Hepatocyte (in vitro differentiated cells): Measurements from ENCODE around the gene HNRNPCL1.
"Not testable (repeated sequence)": the region's sequence is repeated elsewhere in the genome, so short reads cannot be mapped to it uniquely, and the experiment has no call there.

Experiments used
- EZH2phosphoT487 ChIP-seq: fragments of 200-600 bp; sonication (generic); IDR thresholded peaks from one replicate; pipeline ENCODE4 v1.6.1; 2018; ENCODE audit warnings: antibody characterized with exemption, mild to moderate bottlenecking, low read depth, moderate library complexity; ENCODE audit not compliant: unreplicated experiment, severe bottlenecking
- TF ChIP-seq, protein P1 (sequence below): fragments of 200-600 bp; sonication (generic); IDR thresholded peaks from 2 replicates; pipeline ENCODE4 v1.5.1; 2016; ENCODE audit warnings: antibody characterized with exemption, mild to moderate bottlenecking; ENCODE audit not compliant: poor library complexity

- TF ChIP-seq, protein P1, sequence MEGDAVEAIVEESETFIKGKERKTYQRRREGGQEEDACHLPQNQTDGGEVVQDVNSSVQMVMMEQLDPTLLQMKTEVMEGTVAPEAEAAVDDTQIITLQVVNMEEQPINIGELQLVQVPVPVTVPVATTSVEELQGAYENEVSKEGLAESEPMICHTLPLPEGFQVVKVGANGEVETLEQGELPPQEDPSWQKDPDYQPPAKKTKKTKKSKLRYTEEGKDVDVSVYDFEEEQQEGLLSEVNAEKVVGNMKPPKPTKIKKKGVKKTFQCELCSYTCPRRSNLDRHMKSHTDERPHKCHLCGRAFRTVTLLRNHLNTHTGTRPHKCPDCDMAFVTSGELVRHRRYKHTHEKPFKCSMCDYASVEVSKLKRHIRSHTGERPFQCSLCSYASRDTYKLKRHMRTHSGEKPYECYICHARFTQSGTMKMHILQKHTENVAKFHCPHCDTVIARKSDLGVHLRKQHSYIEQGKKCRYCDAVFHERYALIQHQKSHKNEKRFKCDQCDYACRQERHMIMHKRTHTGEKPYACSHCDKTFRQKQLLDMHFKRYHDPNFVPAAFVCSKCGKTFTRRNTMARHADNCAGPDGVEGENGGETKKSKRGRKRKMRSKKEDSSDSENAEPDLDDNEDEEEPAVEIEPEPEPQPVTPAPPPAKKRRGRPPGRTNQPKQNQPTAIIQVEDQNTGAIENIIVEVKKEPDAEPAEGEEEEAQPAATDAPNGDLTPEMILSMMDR = not testable (repeated sequence)
- TF ChIP-seq EZH2phosphoT487 = not testable (repeated sequence)
Observed at GRCh38 chr1:12833251-12833650, 15.3 kb downstream of the HNRNPCL1 start.
